ENCODE data around the gene NFIX. TPM values are rescaled to one million over a fixed set of nuclear protein-coding genes. Genes with fewer than 3 reads are reported as not detected.

Gene NFIX
- total RNA-seq, 2 donors from 2014 or later: 0.75 to 0.86 TPM

- Mint-ChIP-seq H3K4me1 (peaks cover 4% of the 10 kb centered on the region), H3K27ac (no peak overlapping the region), H3K36me3 (ENCODE audit: low read depth) (peaks cover 4% of the 10 kb centered on the region), H3K27me3 (peaks cover 33% of the 10 kb centered on the region), H3K4me3 (no peak overlapping the region)
- DNase-seq (no peak), ATAC-seq (no peak)
- H3K9me3 ChIP-seq (ENCODE audit: control insufficient read depth, low read length, poor library complexity, severe bottlenecking): no peaks in the 10 kb centered on the region
Measured at GRCh38 chr19:13001166-13001501, 5.9 kb downstream of the NFIX start.

GRCh38 chr19:13001502-13002165 is 6.4 kb downstream of the NFIX start:
- no peak for ATAC-seq
- peaks cover 33% of the 10 kb centered on the region for H3K27me3 Mint-ChIP-seq
- H3K4me3 Mint-ChIP-seq: no peak overlapping the region

GRCh38 chr19:13002166-13002898 is 7.1 kb downstream of the NFIX start:
- Mint-ChIP-seq H3K4me1 (peaks cover 4% of the 10 kb centered on the region), H3K36me3 (ENCODE audit: low read depth) (peaks cover 4% of the 10 kb centered on the region), H3K4me3 (no peak overlapping the region), H3K27me3 (peaks cover 33% of the 10 kb centered on the region), H3K27ac (no peak overlapping the region)
- ATAC-seq (no peak), DNase-seq (no peak)
- H3K9me3 ChIP-seq (ENCODE audit: control insufficient read depth, low read length, poor library complexity, severe bottlenecking): no peaks in the 10 kb centered on the region

More at GRCh38 chr19:13001502-13002165, 6.4 kb downstream of the NFIX start:
- Mint-ChIP-seq H3K27ac (no peak overlapping the region), H3K4me1 (peaks cover 4% of the 10 kb centered on the region), H3K36me3 (ENCODE audit: low read depth) (peaks cover 4% of the 10 kb centered on the region)
- no peak for DNase-seq
- H3K9me3 ChIP-seq (ENCODE audit: control insufficient read depth, low read length, poor library complexity, severe bottlenecking): no peaks in the 10 kb centered on the region

- Mint-ChIP-seq H3K27me3 (peaks cover 37% of the 10 kb centered on the region), H3K27ac (no peak overlapping the region), H3K4me3 (no peak overlapping the region), H3K4me1 (peaks cover 1% of the 10 kb centered on the region), H3K36me3 (ENCODE audit: low read depth) (peaks cover 2% of the 10 kb centered on the region)
- DNase-seq (no peak), ATAC-seq (no peak)
- H3K9me3 ChIP-seq (ENCODE audit: control insufficient read depth, low read length, poor library complexity, severe bottlenecking): no peaks in the 10 kb centered on the region
Measured at GRCh38 chr19:13003081-13003480, 7.8 kb downstream of the NFIX start.

GRCh38 chr19:13004273-13004672 is 9.0 kb downstream of the NFIX start:
- no peaks in the 10 kb centered on the region for H3K9me3 ChIP-seq (ENCODE audit: control insufficient read depth, low read length, poor library complexity, severe bottlenecking)
- no peaks in the 10 kb centered on the region for H3K4me1 Mint-ChIP-seq
- peaks cover 2% of the 10 kb centered on the region for H3K36me3 Mint-ChIP-seq (ENCODE audit: low read depth)
- no peak overlapping the region for H3K27ac Mint-ChIP-seq
- H3K4me3 Mint-ChIP-seq: peak overlapping the region; percentile 60
- no peak for ATAC-seq
- peaks cover 42% of the 10 kb centered on the region for H3K27me3 Mint-ChIP-seq
- DNase-seq: no peak

- Mint-ChIP-seq H3K4me1 (no peaks in the 10 kb centered on the region), H3K36me3 (ENCODE audit: low read depth) (peaks cover 2% of the 10 kb centered on the region), H3K4me3 (no peak overlapping the region), H3K27me3 (peaks cover 41% of the 10 kb centered on the region), H3K27ac (no peak overlapping the region)
- no peak for DNase-seq
- no peaks in the 10 kb centered on the region for H3K9me3 ChIP-seq (ENCODE audit: control insufficient read depth, low read length, poor library complexity, severe bottlenecking)
- ATAC-seq: no peak
Measured at GRCh38 chr19:13005253-13005652, 10.0 kb downstream of the NFIX start.

- no peak for ATAC-seq
- no peak for DNase-seq
- peaks cover 2% of the 10 kb centered on the region for H3K36me3 Mint-ChIP-seq (ENCODE audit: low read depth)
- no peaks in the 10 kb centered on the region for H3K9me3 ChIP-seq (ENCODE audit: control insufficient read depth, low read length, poor library complexity, severe bottlenecking)
- peaks cover 48% of the 10 kb centered on the region for H3K27me3 Mint-ChIP-seq
- H3K4me1 Mint-ChIP-seq: no peaks in the 10 kb centered on the region
- no peak overlapping the region for H3K27ac Mint-ChIP-seq
- no peak overlapping the region for H3K4me3 Mint-ChIP-seq
Measured at GRCh38 chr19:13005861-13006370, 10.6 kb downstream of the NFIX start.

- H3K4me1 Mint-ChIP-seq: no peaks in the 10 kb centered on the region
- H3K36me3 Mint-ChIP-seq (ENCODE audit: low read depth): peaks cover 2% of the 10 kb centered on the region
- H3K27ac Mint-ChIP-seq: no peak overlapping the region
- ATAC-seq: no peak
- no peak for DNase-seq
- H3K27me3 Mint-ChIP-seq: peaks cover 55% of the 10 kb centered on the region
- H3K4me3 Mint-ChIP-seq: no peak overlapping the region
- no peaks in the 10 kb centered on the region for H3K9me3 ChIP-seq (ENCODE audit: control insufficient read depth, low read length, poor library complexity, severe bottlenecking)
Measured at GRCh38 chr19:13006431-13007281, 11.4 kb downstream of the NFIX start.

GRCh38 chr19:13007292-13008045 is 12.2 kb downstream of the NFIX start:
- peaks cover under 1% of the 10 kb centered on the region for H3K4me1 Mint-ChIP-seq
- DNase-seq: no peak
- H3K27me3 Mint-ChIP-seq: peaks cover 59% of the 10 kb centered on the region
- no peaks in the 10 kb centered on the region for H3K9me3 ChIP-seq (ENCODE audit: control insufficient read depth, low read length, poor library complexity, severe bottlenecking)
- peaks cover 2% of the 10 kb centered on the region for H3K36me3 Mint-ChIP-seq (ENCODE audit: low read depth)
- no peak overlapping the region for H3K4me3 Mint-ChIP-seq
- no peak overlapping the region for H3K27ac Mint-ChIP-seq
- no peak for ATAC-seq

- peaks cover 61% of the 10 kb centered on the region for H3K27me3 Mint-ChIP-seq
- no peaks in the 10 kb centered on the region for H3K9me3 ChIP-seq (ENCODE audit: control insufficient read depth, low read length, poor library complexity, severe bottlenecking)
- DNase-seq (no peak), ATAC-seq (no peak)
- H3K4me1 Mint-ChIP-seq: peaks cover 13% of the 10 kb centered on the region
- peaks cover 3% of the 10 kb centered on the region for H3K36me3 Mint-ChIP-seq (ENCODE audit: low read depth)
- H3K27ac Mint-ChIP-seq: no peak overlapping the region
- no peak overlapping the region for H3K4me3 Mint-ChIP-seq
Measured at GRCh38 chr19:13008926-13009787, 13.9 kb downstream of the NFIX start.

- DNase-seq (no peak), ATAC-seq (no peak)
- Mint-ChIP-seq H3K27ac (peak overlapping the region; percentile 27), H3K36me3 (ENCODE audit: low read depth) (peaks cover 3% of the 10 kb centered on the region), H3K27me3 (peaks cover 65% of the 10 kb centered on the region), H3K4me3 (no peak overlapping the region), H3K4me1 (peaks cover 20% of the 10 kb centered on the region)
- H3K9me3 ChIP-seq (ENCODE audit: control insufficient read depth, low read length, poor library complexity, severe bottlenecking): no peaks in the 10 kb centered on the region
Measured at GRCh38 chr19:13010038-13010991, 15.0 kb downstream of the NFIX start.
